ENCODE measurements around the gene HGS. TPM values are rescaled to one million over a fixed set of nuclear protein-coding genes. Genes with fewer than 3 reads are reported as not detected.

HGS gene
- total and polyA plus RNA-seq, 2 of the 13 experiments (the other 11 are each of a cell fraction or from before 2014, with no cell fraction given) = 73.3 to 78.1 TPM

DNA sequence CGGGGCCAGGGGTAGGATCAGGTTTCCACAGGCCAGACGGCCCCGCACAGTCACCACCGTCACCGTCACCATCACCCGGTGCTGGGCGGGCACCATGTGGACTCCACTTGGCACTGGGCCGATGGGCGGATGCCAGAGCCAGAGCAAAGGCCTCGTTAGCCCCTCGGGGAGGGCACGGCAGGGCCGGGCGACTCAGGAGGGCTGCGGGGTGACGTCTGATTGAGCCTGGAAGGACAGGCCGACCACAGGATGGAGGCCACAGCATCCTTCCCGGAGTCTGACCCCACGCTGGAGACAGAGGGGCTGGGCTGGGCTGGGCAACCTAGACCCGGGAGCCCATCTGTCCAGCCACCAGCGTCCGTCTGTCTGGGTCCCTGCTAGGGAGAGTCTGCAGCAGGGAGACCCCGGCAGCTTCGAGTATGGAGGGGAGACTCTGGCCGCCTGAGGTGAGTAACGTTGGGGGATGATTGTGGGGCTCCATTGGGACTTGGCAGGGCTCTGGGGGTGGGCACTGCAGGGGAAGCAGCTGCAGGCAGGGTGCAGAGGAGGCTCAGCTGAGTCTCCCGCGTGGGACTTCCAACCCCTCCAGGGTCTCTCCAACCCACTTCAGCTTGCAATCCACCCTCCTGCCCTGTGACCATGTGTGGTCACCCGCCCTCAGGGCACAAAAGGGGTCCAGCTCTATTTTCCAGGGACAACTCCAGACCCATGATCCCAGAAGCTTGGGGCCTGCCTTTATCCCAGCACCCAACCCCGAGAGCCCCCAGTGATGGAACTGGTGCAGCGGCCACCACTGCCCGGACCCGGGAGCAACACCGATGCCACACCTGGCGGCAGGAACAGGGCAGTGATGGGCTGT is 50.8 kb downstream of the HGS start:
- Histone ChIP-seq H3K4me1 (ENCODE audit: insufficient read depth, low read length) (peaks cover 41% of the 10 kb centered on the region), H3K4me2 (ENCODE audit: low read depth, low read length) (no peak overlapping the region), H3K9me3 (ENCODE audit: low read length) (no peaks in the 10 kb centered on the region), H3K4me3 (replicated peaks in 1 of 3; ENCODE audit: insufficient read depth in 1 of 3, low read depth in 2 of 3, low read length in 3 of 3) (no peak overlapping the region), H3K36me3 (replicated peaks in 1 of 2; ENCODE audit: control insufficient read depth in 1 of 2, insufficient read depth in 2 of 2, low read length in 2 of 2) (no peaks in the 10 kb centered on the region), H2AFZ (ENCODE audit: low read length) (no peak overlapping the region), H3K9ac (ENCODE audit: insufficient read depth, low read depth, low read length) (no peak overlapping the region), H3K79me2 (ENCODE audit: insufficient read depth, low read length) (no peaks in the 10 kb centered on the region), H4K20me1 (ENCODE audit: insufficient read depth, low read length) (no peaks in the 10 kb centered on the region), H3K27me3 (ENCODE audit: control insufficient read depth in 1 of 2, insufficient read depth in 2 of 2, low read length in 2 of 2) (peaks cover 9 to 62% of the 10 kb centered on the region in 2 experiments), H3K27ac (ENCODE audit: extremely low read length, insufficient read depth, low read length) (no peak overlapping the region)
- ChIA-PET CTCF (ENCODE audit: low intra/inter-chr PET ratio, low total read pairs) (interaction anchor here (2.2 kb wide), 1 partner anchor 86 kb away, joined by 8 read pairs; no protein-coding TSS in a partner anchor), POLR2A (interaction anchor here (0.9 to 1.6 kb wide), 6 partner anchors 69 to 364 kb away, joined by 3 to 9 read pairs (median 4); partner anchors contain the start of genes FASN, MCRIP1 and P4HB)
- FAIRE-seq (no peak), ATAC-seq (peak; percentile 1), DNase-seq (ENCODE audit: low spot score) (no peak)
- in situ Hi-C loops (cut with HindIII; ENCODE audit: extremely low pct_ligation_motif_present, low pct_unique_long_range_greater_than_20kb) (no loop called here), intact Hi-C loops (cut with micrococcal nuclease; ENCODE audit: unreplicated experiment) (no loop called here)
- 56% methylated on average over 25 of the region's 35 CpGs for WGBS (ENCODE audit: low lambda C conversion rate)
- BruUV-seq (replicated peaks) = no TSS peak
- TF ChIP-seq ZNF552 (CRISPR knock-in tag; IDR thresholded peaks at IDR 0.05; ENCODE audit: borderline replicate concordance) (no peak), ZBTB20 (CRISPR knock-in tag; IDR thresholded peaks at IDR 0.05; ENCODE audit: borderline replicate concordance, low read depth) (no peak), TBX3 (IDR thresholded peaks at IDR 0.05; ENCODE audit: borderline replicate concordance) (no peak), ZNF746 (CRISPR knock-in tag; IDR thresholded peaks at IDR 0.05) (no peak), REXO4 (CRISPR knock-in tag; IDR thresholded peaks at IDR 0.05; ENCODE audit: borderline replicate concordance) (no peak), PHF5A (CRISPR knock-in tag; IDR thresholded peaks at IDR 0.05; ENCODE audit: low read depth, unreplicated experiment) (no peak), TGIF2 (CRISPR knock-in tag; IDR thresholded peaks at IDR 0.05) (no peak), ZNF296 (CRISPR knock-in tag; conservative IDR thresholded peaks at IDR 0.05) (no peak), ZNF496 (CRISPR knock-in tag; IDR thresholded peaks at IDR 0.05; ENCODE audit: insufficient replicate concordance) (no peak), ZMYM2 (CRISPR knock-in tag; IDR thresholded peaks at IDR 0.05) (no peak), ZNF225 (CRISPR knock-in tag; IDR thresholded peaks at IDR 0.05) (no peak), ZNF24 (IDR thresholded peaks at IDR 0.05) (no peak), ZNF282 (IDR thresholded peaks at IDR 0.05; ENCODE audit: partially characterized antibody) (no peak), BCL6 (CRISPR knock-in tag; IDR thresholded peaks at IDR 0.05) (no peak), AKAP8 (CRISPR knock-in tag; IDR thresholded peaks at IDR 0.05) (0 out of 2 replicates have a peak, but pooled peaks have one; percentile 17), SIN3B (IDR thresholded peaks at IDR 0.05; ENCODE audit: low read length) (no peak), ATAD3A (CRISPR knock-in tag; IDR thresholded peaks at IDR 0.05) (no peak)
- TF ChIP-seq, protein P1, sequence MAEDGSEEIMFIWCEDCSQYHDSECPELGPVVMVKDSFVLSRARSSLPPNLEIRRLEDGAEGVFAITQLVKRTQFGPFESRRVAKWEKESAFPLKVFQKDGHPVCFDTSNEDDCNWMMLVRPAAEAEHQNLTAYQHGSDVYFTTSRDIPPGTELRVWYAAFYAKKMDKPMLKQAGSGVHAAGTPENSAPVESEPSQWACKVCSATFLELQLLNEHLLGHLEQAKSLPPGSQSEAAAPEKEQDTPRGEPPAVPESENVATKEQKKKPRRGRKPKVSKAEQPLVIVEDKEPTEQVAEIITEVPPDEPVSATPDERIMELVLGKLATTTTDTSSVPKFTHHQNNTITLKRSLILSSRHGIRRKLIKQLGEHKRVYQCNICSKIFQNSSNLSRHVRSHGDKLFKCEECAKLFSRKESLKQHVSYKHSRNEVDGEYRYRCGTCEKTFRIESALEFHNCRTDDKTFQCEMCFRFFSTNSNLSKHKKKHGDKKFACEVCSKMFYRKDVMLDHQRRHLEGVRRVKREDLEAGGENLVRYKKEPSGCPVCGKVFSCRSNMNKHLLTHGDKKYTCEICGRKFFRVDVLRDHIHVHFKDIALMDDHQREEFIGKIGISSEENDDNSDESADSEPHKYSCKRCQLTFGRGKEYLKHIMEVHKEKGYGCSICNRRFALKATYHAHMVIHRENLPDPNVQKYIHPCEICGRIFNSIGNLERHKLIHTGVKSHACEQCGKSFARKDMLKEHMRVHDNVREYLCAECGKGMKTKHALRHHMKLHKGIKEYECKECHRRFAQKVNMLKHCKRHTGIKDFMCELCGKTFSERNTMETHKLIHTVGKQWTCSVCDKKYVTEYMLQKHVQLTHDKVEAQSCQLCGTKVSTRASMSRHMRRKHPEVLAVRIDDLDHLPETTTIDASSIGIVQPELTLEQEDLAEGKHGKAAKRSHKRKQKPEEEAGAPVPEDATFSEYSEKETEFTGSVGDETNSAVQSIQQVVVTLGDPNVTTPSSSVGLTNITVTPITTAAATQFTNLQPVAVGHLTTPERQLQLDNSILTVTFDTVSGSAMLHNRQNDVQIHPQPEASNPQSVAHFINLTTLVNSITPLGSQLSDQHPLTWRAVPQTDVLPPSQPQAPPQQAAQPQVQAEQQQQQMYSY (CRISPR knock-in tag; IDR thresholded peaks at IDR 0.05) = no peak
- TF ChIP-seq, protein P2, sequence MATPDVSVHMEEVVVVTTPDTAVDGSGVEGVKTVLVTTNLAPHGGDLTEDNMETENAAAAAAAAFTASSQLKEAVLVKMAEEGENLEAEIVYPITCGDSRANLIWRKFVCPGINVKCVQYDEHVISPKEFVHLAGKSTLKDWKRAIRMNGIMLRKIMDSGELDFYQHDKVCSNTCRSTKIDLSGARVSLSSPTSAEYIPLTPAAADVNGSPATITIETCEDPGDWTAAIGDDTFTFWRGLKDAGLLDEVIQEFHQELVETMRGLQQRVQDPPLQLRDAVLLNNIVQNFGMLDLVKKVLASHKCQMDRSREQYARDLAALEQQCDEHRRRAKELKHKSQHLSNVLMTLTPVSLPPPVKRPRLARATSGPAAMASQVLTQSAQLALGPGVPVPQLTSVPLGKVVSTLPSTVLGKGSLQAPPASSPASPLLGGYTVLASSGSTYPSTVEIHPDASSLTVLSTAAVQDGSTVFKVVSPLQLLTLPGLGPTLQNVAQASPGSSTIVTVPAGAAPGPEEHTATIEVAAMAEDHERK (CRISPR knock-in tag; IDR thresholded peaks at IDR 0.05; ENCODE audit: low read depth) = no peak
